ENCODE data around the gene FAM163A.

Gene FAM163A

GRCh38 chr1:179817056-179817455 is 74.0 kb downstream of the FAM163A start:
- H3K27ac ChIP-seq: no peak overlapping the region
- H3K9ac ChIP-seq (ENCODE audit: insufficient read length): no peak overlapping the region
- DNase-seq (ENCODE audit: low read depth, low spot score): no peak
- no peak overlapping the region for H3K4me3 ChIP-seq
- H3K36me3 ChIP-seq (ENCODE audit: insufficient read depth, low read length): no peaks in the 10 kb centered on the region
- TF ChIP-seq EZH2 (IDR thresholded peaks at IDR 0.05) (no peak), FOXP2 (optimal IDR thresholded peaks at IDR 0.05; ENCODE audit: control extremely low read depth, extremely low read length, insufficient read depth) (no peak), POLR2AphosphoS5 (IDR thresholded peaks at IDR 0.05; ENCODE audit: borderline replicate concordance, low read depth, low read length) (no peak)
- no peaks in the 10 kb centered on the region for H3K9me3 ChIP-seq (ENCODE audit: low read depth, low read length)

DNA sequence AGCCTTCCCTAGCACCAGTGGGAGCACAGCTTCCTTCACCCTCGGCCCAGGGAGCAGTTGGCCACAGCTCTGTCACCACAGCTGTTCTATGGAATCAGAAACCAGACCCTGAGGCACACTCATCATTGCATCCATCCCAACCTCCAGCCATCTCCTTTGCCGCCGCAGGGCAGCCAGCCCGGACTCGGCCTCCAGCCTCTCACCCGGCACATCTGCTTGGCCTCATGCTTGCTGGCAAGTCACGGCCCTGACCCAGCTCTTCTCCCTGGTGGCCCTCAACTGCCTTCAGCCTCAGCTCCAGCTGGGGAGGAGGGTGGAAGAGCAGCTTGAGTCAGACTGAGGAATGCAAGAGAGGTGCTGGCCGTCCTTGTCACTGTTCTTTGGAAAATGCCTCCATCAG is 74.7 kb downstream of the FAM163A start:
- H3K9me3 ChIP-seq (ENCODE audit: low read depth, low read length): no peaks in the 10 kb centered on the region
- no peak overlapping the region for H3K4me3 ChIP-seq
- no peak overlapping the region for H3K9ac ChIP-seq (ENCODE audit: insufficient read length)
- no peaks in the 10 kb centered on the region for H3K36me3 ChIP-seq (ENCODE audit: insufficient read depth, low read length)
- DNase-seq (ENCODE audit: low read depth, low spot score): no peak
- TF ChIP-seq FOXP2 (optimal IDR thresholded peaks at IDR 0.05; ENCODE audit: control extremely low read depth, extremely low read length, insufficient read depth) (no peak), POLR2AphosphoS5 (IDR thresholded peaks at IDR 0.05; ENCODE audit: borderline replicate concordance, low read depth, low read length) (no peak), EZH2 (IDR thresholded peaks at IDR 0.05) (no peak)
- no peak overlapping the region for H3K27ac ChIP-seq

GRCh38 chr1:179818260-179818659 is 75.2 kb downstream of the FAM163A start:
- TF ChIP-seq POLR2AphosphoS5 (IDR thresholded peaks at IDR 0.05; ENCODE audit: borderline replicate concordance, low read depth, low read length) (no peak), EZH2 (IDR thresholded peaks at IDR 0.05) (no peak), FOXP2 (optimal IDR thresholded peaks at IDR 0.05; ENCODE audit: control extremely low read depth, extremely low read length, insufficient read depth) (no peak)
- H3K27ac ChIP-seq: no peak overlapping the region
- H3K9me3 ChIP-seq (ENCODE audit: low read depth, low read length): no peaks in the 10 kb centered on the region
- no peak overlapping the region for H3K4me3 ChIP-seq
- no peak for DNase-seq (ENCODE audit: low read depth, low spot score)
- no peak overlapping the region for H3K9ac ChIP-seq (ENCODE audit: insufficient read length)
- H3K36me3 ChIP-seq (ENCODE audit: insufficient read depth, low read length): no peaks in the 10 kb centered on the region

GRCh38 chr1:179818743-179819173 is 75.7 kb downstream of the FAM163A start:
- H3K4me3 ChIP-seq: no peak overlapping the region
- no peaks in the 10 kb centered on the region for H3K9me3 ChIP-seq (ENCODE audit: low read depth, low read length)
- no peak overlapping the region for H3K27ac ChIP-seq
- no peak overlapping the region for H3K9ac ChIP-seq (ENCODE audit: insufficient read length)
- no peaks in the 10 kb centered on the region for H3K36me3 ChIP-seq (ENCODE audit: insufficient read depth, low read length)
- TF ChIP-seq EZH2 (IDR thresholded peaks at IDR 0.05) (no peak), FOXP2 (optimal IDR thresholded peaks at IDR 0.05; ENCODE audit: control extremely low read depth, extremely low read length, insufficient read depth) (no peak), POLR2AphosphoS5 (IDR thresholded peaks at IDR 0.05; ENCODE audit: borderline replicate concordance, low read depth, low read length) (no peak)
- DNase-seq (ENCODE audit: low read depth, low spot score): no peak

DNA sequence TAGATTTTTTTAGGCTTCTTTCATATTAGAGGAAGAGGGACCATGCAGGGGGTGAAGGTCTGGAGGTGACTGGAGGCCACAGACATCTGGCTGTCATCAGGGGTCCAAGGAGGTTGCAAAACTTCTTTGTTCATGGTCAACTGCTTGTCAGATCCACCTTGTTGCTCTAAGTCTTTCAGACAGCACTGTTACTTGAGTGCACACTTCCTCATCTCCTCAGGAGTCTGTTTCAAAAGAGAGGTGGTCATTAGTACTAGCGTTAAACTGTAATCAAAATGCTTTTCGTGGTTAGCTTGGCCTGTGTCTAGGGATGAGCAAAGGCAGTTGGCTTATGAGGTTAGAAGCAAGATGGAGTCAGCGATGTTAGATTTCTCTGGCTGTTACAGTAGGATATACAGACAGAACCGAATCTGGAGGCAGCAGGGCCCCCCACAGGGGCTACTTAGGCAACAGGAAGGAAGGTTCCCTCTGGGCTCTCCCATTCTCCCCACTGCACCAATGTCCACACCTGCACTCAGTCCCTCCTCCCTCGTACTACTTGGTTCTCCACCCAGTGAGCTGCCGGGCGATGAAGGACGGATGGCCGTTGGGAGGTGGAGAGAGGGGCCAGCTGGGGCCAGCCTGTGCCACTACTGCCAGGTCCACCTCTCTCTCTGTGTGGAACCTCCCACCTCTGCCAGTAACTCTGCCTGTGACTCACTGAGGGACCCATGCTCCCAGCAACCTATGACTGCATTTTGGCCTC is 77.3 kb downstream of the FAM163A start:
- Histone ChIP-seq H3K27ac (no peak overlapping the region), H3K9me3 (ENCODE audit: low read depth, low read length) (no peaks in the 10 kb centered on the region), H3K9ac (ENCODE audit: insufficient read length) (no peak overlapping the region), H3K36me3 (ENCODE audit: insufficient read depth, low read length) (no peaks in the 10 kb centered on the region), H3K4me3 (no peak overlapping the region)
- no peak for TF ChIP-seq POLR2AphosphoS5 (IDR thresholded peaks at IDR 0.05; ENCODE audit: borderline replicate concordance, low read depth, low read length)
- TF ChIP-seq EZH2 (IDR thresholded peaks at IDR 0.05): no peak
- TF ChIP-seq FOXP2 (optimal IDR thresholded peaks at IDR 0.05; ENCODE audit: control extremely low read depth, extremely low read length, insufficient read depth): no peak
- no peak for DNase-seq (ENCODE audit: low read depth, low spot score)

- H3K9me3 ChIP-seq (ENCODE audit: low read depth, low read length): no peaks in the 10 kb centered on the region
- DNase-seq (ENCODE audit: low read depth, low spot score): no peak
- no peak overlapping the region for H3K27ac ChIP-seq
- no peak for TF ChIP-seq EZH2 (IDR thresholded peaks at IDR 0.05)
- TF ChIP-seq FOXP2 (optimal IDR thresholded peaks at IDR 0.05; ENCODE audit: control extremely low read depth, extremely low read length, insufficient read depth): no peak
- no peak for TF ChIP-seq POLR2AphosphoS5 (IDR thresholded peaks at IDR 0.05; ENCODE audit: borderline replicate concordance, low read depth, low read length)
- no peaks in the 10 kb centered on the region for H3K36me3 ChIP-seq (ENCODE audit: insufficient read depth, low read length)
- H3K4me3 ChIP-seq: no peak overlapping the region
- no peak overlapping the region for H3K9ac ChIP-seq (ENCODE audit: insufficient read length)
Observed at GRCh38 chr1:179821524-179821923, 78.4 kb downstream of the FAM163A start.

- no peak for TF ChIP-seq EZH2 (IDR thresholded peaks at IDR 0.05)
- no peak for TF ChIP-seq POLR2AphosphoS5 (IDR thresholded peaks at IDR 0.05; ENCODE audit: borderline replicate concordance, low read depth, low read length)
- TF ChIP-seq FOXP2 (optimal IDR thresholded peaks at IDR 0.05; ENCODE audit: control extremely low read depth, extremely low read length, insufficient read depth): no peak
- Histone ChIP-seq H3K9ac (ENCODE audit: insufficient read length) (no peak overlapping the region), H3K4me3 (no peak overlapping the region), H3K27ac (no peak overlapping the region), H3K36me3 (ENCODE audit: insufficient read depth, low read length) (no peaks in the 10 kb centered on the region), H3K9me3 (ENCODE audit: low read depth, low read length) (no peaks in the 10 kb centered on the region)
- no peak for DNase-seq (ENCODE audit: low read depth, low spot score)
Observed at GRCh38 chr1:179822065-179822464, 79.0 kb downstream of the FAM163A start.

GRCh38 chr1:179823693-179824092 is 80.6 kb downstream of the FAM163A start:
- DNase-seq (ENCODE audit: low read depth, low spot score): no peak
- no peak overlapping the region for H3K27ac ChIP-seq
- H3K9ac ChIP-seq (ENCODE audit: insufficient read length): no peak overlapping the region
- TF ChIP-seq POLR2AphosphoS5 (IDR thresholded peaks at IDR 0.05; ENCODE audit: borderline replicate concordance, low read depth, low read length) (no peak), EZH2 (IDR thresholded peaks at IDR 0.05) (no peak), FOXP2 (optimal IDR thresholded peaks at IDR 0.05; ENCODE audit: control extremely low read depth, extremely low read length, insufficient read depth) (no peak)
- H3K4me3 ChIP-seq: no peak overlapping the region
- H3K36me3 ChIP-seq (ENCODE audit: insufficient read depth, low read length): no peaks in the 10 kb centered on the region
- H3K9me3 ChIP-seq (ENCODE audit: low read depth, low read length): no peaks in the 10 kb centered on the region

GRCh38 chr1:179824265-179824664 is 81.2 kb downstream of the FAM163A start:
- Histone ChIP-seq H3K27ac (no peak overlapping the region), H3K4me3 (no peak overlapping the region), H3K9me3 (ENCODE audit: low read depth, low read length) (no peaks in the 10 kb centered on the region), H3K36me3 (ENCODE audit: insufficient read depth, low read length) (no peaks in the 10 kb centered on the region), H3K9ac (ENCODE audit: insufficient read length) (no peak overlapping the region)
- no peak for DNase-seq (ENCODE audit: low read depth, low spot score)
- no peak for TF ChIP-seq EZH2 (IDR thresholded peaks at IDR 0.05)
- no peak for TF ChIP-seq FOXP2 (optimal IDR thresholded peaks at IDR 0.05; ENCODE audit: control extremely low read depth, extremely low read length, insufficient read depth)

Data from SK-N-MC (cell line).